WTC11 (cell line): ENCODE results near the gene NRXN3.

Experiments
- ARID4B ChIP-seq: sonication (generic); formaldehyde crosslinking; IDR thresholded peaks from 2 replicates; pipeline ENCODE4 v1.8.0; 2023; ENCODE audit warnings: missing genetic modification reagents, mild to moderate bottlenecking, borderline replicate concordance
- CTCF ChIP-seq: fragments of 200-600 bp; IDR thresholded peaks from 2 replicates; pipeline ENCODE4 v1.8.0; 2022; ENCODE audit warnings: antibody characterized with exemption
- NFYB ChIP-seq: sonication (generic); formaldehyde crosslinking; conservative IDR thresholded peaks from 2 replicates; pipeline ENCODE4 v1.8.0; 2022; ENCODE audit warnings: low read depth, missing genetic modification reagents
- USF2 ChIP-seq: sonication (generic); formaldehyde crosslinking; IDR thresholded peaks from 2 replicates; pipeline ENCODE4 v1.8.1; 2023; ENCODE audit warnings: mild to moderate bottlenecking, missing genetic modification reagents, moderate library complexity
- ZNF121 ChIP-seq: sonication (generic); formaldehyde crosslinking; IDR thresholded peaks from 2 replicates; pipeline ENCODE4 v1.8.0; 2023; ENCODE audit warnings: missing genetic modification reagents

- TF ChIP-seq ZNF121 (CRISPR knock-in tag), result no peak
- no peak for TF ChIP-seq CTCF
- no peak for TF ChIP-seq USF2 (CRISPR knock-in tag)
- no peak for TF ChIP-seq ARID4B (CRISPR knock-in tag)
- TF ChIP-seq NFYB (CRISPR knock-in tag), result no peak
These were observed 1398.9 kb downstream of the NRXN3 start for GRCh38 chr14:79569072-79569471.
